H1 (cell line): Measurements from ENCODE around the gene NETO1. TPM values are rescaled to one million over a fixed set of nuclear protein-coding genes. Genes with fewer than 3 reads are reported as not detected.

Experiments
- CTCF ChIA-PET: fragments of 300-600 bp; sonication (Branson Sonifier 250); formaldehyde crosslinking; loops from one replicate; lab custom pipeline; 2021; ENCODE audit not compliant: partially characterized antibody; lab: Charles Lee
- POLR2A ChIA-PET: fragments of 300-600 bp; sonication (Branson Sonifier 250); formaldehyde crosslinking; loops from one replicate; lab custom pipeline; 2021; ENCODE audit warnings: inconsistent platforms; ENCODE audit not compliant: partially characterized antibody; lab: Charles Lee
- DNase-seq, 2 experiments: peaks; one replicate each; pipeline versions ENCODE4 v3.0.0 to v3.0.0-alpha.2; 2010 to 2022; ENCODE audit warnings: low spot score in 2 of 2, low read depth in 1 of 2, mixed read lengths in 1 of 2
- FAIRE-seq: peaks from 2 replicates; lab custom pipeline; 2011; peaks lifted over from hg19 to GRCh38; lab: Jason Lieb, UNC
- H2AFZ ChIP-seq: 2 replicates; pipeline ENCODE4 v1.8.1; 2012; ENCODE audit warnings: low read length, inconsistent platforms
- H2AK5ac ChIP-seq: 2 replicates; pipeline ENCODE4 v1.6.1; 2013; ENCODE audit warnings: low read depth, low read length
- H2BK120ac ChIP-seq: replicated peaks from 2 replicates; pipeline ENCODE3; 2013; ENCODE audit warnings: low read depth, low read length, inconsistent platforms
- H2BK12ac ChIP-seq: 2 replicates; pipeline ENCODE4 v1.6.1; 2013; ENCODE audit warnings: low read depth, low read length
- H2BK15ac ChIP-seq: 2 replicates; pipeline ENCODE4 v1.6.1; 2013; ENCODE audit warnings: low read length
- H2BK20ac ChIP-seq: 2 replicates; pipeline ENCODE4 v1.6.1; 2013; ENCODE audit warnings: low read length
- H2BK5ac ChIP-seq: 2 replicates; pipeline ENCODE4 v1.6.1; 2013; ENCODE audit warnings: low read depth, low read length
- H3K14ac ChIP-seq: 2 replicates; pipeline ENCODE4 v1.6.1; 2013; ENCODE audit warnings: inconsistent platforms; ENCODE audit not compliant: insufficient read length
- H3K18ac ChIP-seq: 2 replicates; pipeline ENCODE4 v1.6.1; 2013; ENCODE audit warnings: low read length; ENCODE audit errors: extremely low read depth
- H3K23ac ChIP-seq: 2 replicates; pipeline ENCODE4 v1.6.1; 2013; ENCODE audit warnings: inconsistent platforms; ENCODE audit not compliant: insufficient read length
- H3K23me2 ChIP-seq: 2 replicates; pipeline ENCODE4 v1.6.1; 2013; ENCODE audit warnings: low read depth, low read length
- H3K27ac ChIP-seq: 2 replicates; pipeline ENCODE4 v1.6.1; 2011; ENCODE audit warnings: low read depth, low read length, inconsistent platforms
- H3K27me3 ChIP-seq, 4 experiments: replicated peaks in 1 of 4; 1 replicate in 1 of 4; 2 replicates in 3 of 4; pipeline versions ENCODE4 v1.6.1 to v1.8.1; 2011 to 2013; ENCODE audit warnings: low read length in 3 of 4, mild to moderate bottlenecking in 3 of 4, inconsistent platforms in 2 of 4, mixed read lengths in 2 of 4, moderate library complexity in 1 of 4; ENCODE audit not compliant: control insufficient read depth in 3 of 4, insufficient read depth in 3 of 4; ENCODE audit errors: extremely low read depth in 1 of 4
- H3K36me3 ChIP-seq, 4 experiments: 2 replicates each; pipeline versions ENCODE4 v1.6.1 to v1.8.1; 2011 to 2013; ENCODE audit warnings: mild to moderate bottlenecking in 4 of 4, low read length in 3 of 4, moderate library complexity in 2 of 4, control low read depth in 1 of 4, inconsistent platforms in 1 of 4; ENCODE audit not compliant: insufficient read depth in 4 of 4, control insufficient read depth in 2 of 4
- H3K4ac ChIP-seq: replicated peaks from 2 replicates; pipeline ENCODE3; 2013; ENCODE audit warnings: low read length, low read depth, mixed read lengths, inconsistent platforms; ENCODE audit not compliant: insufficient read length
- H3K4me1 ChIP-seq, 4 experiments: replicated peaks in 1 of 4; 1 replicate in 1 of 4; 2 replicates in 3 of 4; pipeline versions ENCODE4 v1.6.1 to v1.8.1; 2011 to 2013; ENCODE audit warnings: low read length in 3 of 4, inconsistent platforms in 2 of 4, mixed read lengths in 1 of 4; ENCODE audit not compliant: insufficient read depth in 4 of 4, control insufficient read depth in 3 of 4
- H3K4me2 ChIP-seq, 2 experiments: 2 replicates each; pipeline versions ENCODE4 v1.6.1 to v1.8.1; 2011 to 2013; ENCODE audit warnings: low read depth in 2 of 2, low read length in 2 of 2, control low read depth in 1 of 2, inconsistent platforms in 1 of 2, mild to moderate bottlenecking in 1 of 2; ENCODE audit not compliant: insufficient read depth in 1 of 2
- H3K4me3 ChIP-seq, 4 experiments: fragments of 200-600, 300-600 bp in 1 of 4; sonication (generic), shearing (Covaris generic), sonication (Bioruptor Twin) in 1 of 4; 2 replicates each; pipeline versions ENCODE4 v1.5.1 to v1.8.1; 2011 to 2016; ENCODE audit warnings: low read length in 4 of 4, low read depth in 3 of 4, control low read depth in 2 of 4, inconsistent platforms in 2 of 4, mild to moderate bottlenecking in 2 of 4, mixed read lengths in 1 of 4, moderate library complexity in 1 of 4; ENCODE audit not compliant: insufficient read depth in 2 of 4; ENCODE audit errors: extremely low read depth in 1 of 4
- H3K56ac ChIP-seq: replicated peaks from 2 replicates; pipeline ENCODE3; 2013; ENCODE audit warnings: low read depth, mild to moderate bottlenecking, mixed read lengths, low read length, inconsistent platforms; ENCODE audit not compliant: insufficient read length
- H3K79me1 ChIP-seq: 2 replicates; pipeline ENCODE4 v1.6.1; 2013; ENCODE audit warnings: low read depth, low read length, control low read depth
- H3K79me2 ChIP-seq, 2 experiments: 2 replicates each; pipeline versions ENCODE4 v1.6.1 to v1.8.1; 2012 to 2013; ENCODE audit warnings: low read length in 2 of 2, mild to moderate bottlenecking in 2 of 2, inconsistent platforms in 1 of 2; ENCODE audit not compliant: insufficient read depth in 2 of 2, control insufficient read depth in 1 of 2
- H3K9ac ChIP-seq, 4 experiments: replicated peaks in 1 of 4; 1 replicate in 1 of 4; 2 replicates in 3 of 4; pipeline versions ENCODE4 v1.6.1 to v1.8.1; 2011 to 2013; ENCODE audit warnings: low read depth in 3 of 4, low read length in 3 of 4, control low read depth in 2 of 4, mild to moderate bottlenecking in 2 of 4, moderate library complexity in 2 of 4, inconsistent platforms in 1 of 4; ENCODE audit errors: extremely low read depth in 1 of 4
- H3K9me3 ChIP-seq, 2 experiments: 2 replicates each; pipeline versions ENCODE4 v1.6.1 to v1.8.1; 2012 to 2013; ENCODE audit warnings: mild to moderate bottlenecking in 2 of 2, moderate library complexity in 2 of 2, control low read depth in 1 of 2, inconsistent platforms in 1 of 2, low read depth in 1 of 2, low read length in 1 of 2, mixed read lengths in 1 of 2; ENCODE audit not compliant: insufficient read depth in 2 of 2
- H4K20me1 ChIP-seq, 2 experiments: replicated peaks in 1 of 2; 2 replicates each; pipeline versions ENCODE3 to v1.8.1; 2011 to 2013; ENCODE audit warnings: inconsistent platforms in 2 of 2, low read length in 2 of 2, mild to moderate bottlenecking in 1 of 2; ENCODE audit not compliant: insufficient read depth in 2 of 2, control insufficient read depth in 1 of 2
- H4K5ac ChIP-seq: 2 replicates; pipeline ENCODE4 v1.6.1; 2013; ENCODE audit warnings: low read length, low read depth, mixed read lengths, inconsistent platforms; ENCODE audit not compliant: insufficient read length
- H4K8ac ChIP-seq: 2 replicates; pipeline ENCODE4 v1.8.0; 2013; ENCODE audit warnings: mild to moderate bottlenecking, moderate library complexity, low read length, inconsistent platforms; ENCODE audit not compliant: insufficient read depth; ENCODE audit errors: extremely low read depth
- H4K91ac ChIP-seq: replicated peaks from 2 replicates; pipeline ENCODE3; 2013; ENCODE audit warnings: low read length, mixed read lengths, inconsistent platforms; ENCODE audit not compliant: insufficient read length
- JUN ChIP-seq: IDR thresholded peaks from 2 replicates; pipeline ENCODE4 v1.6.1; 2011; ENCODE audit warnings: low read depth, mild to moderate bottlenecking, improper control_type of control experiment, low read length
- JUND ChIP-seq: IDR thresholded peaks from 2 replicates; pipeline ENCODE4 v1.6.1; 2011; ENCODE audit warnings: mild to moderate bottlenecking, improper control_type of control experiment, low read length
- WGBS, 2 experiments: shearing (Covaris generic) in 1 of 2; methylation state at CpG; one replicate each; pipeline versions ENCODE4 v1.1.6 to v1.1.7; 2013 to 2015; ENCODE audit warnings: low lambda C conversion rate in 2 of 2, mixed read lengths in 2 of 2, inconsistent platforms in 1 of 2, low coverage in 1 of 2, missing lambda C conversion rate in 1 of 2; ENCODE audit not compliant: insufficient replicate concordance in 2 of 2, insufficient coverage in 1 of 2, insufficient read length in 1 of 2; ENCODE audit errors: extremely low coverage in 1 of 2, missing lambda C conversion rate in 1 of 2; 5-methylcytosine and 5-hydroxymethylcytosine counted together
- polyA plus RNA-seq, 7 experiments: library from polyadenylated mRNA; depleted of rRNA in 3 of 7; stranded (reverse) in 5 of 7; unstranded in 2 of 7; fragments of >200 nt in 5 of 7; fragments of 200-250 nt in 2 of 7; gene quantifications; 1 replicate in 5 of 7; 2 replicates in 1 of 7; 4 replicates in 1 of 7; pipeline versions ENCODE4 v1.2.1 to v1.2.3, GENCODE V29; 2011 to 2013; ENCODE audit warnings: missing spikeins in 2 of 7, mixed read lengths in 2 of 7
- total RNA-seq: library from RNA; stranded (reverse); fragmentation: NEBNext Ultra II Directional; extraction: Animal tissue kit (Norgen Biotek cat#: 25700); gene quantifications from 2 replicates; pipeline ENCODE4 v1.2.1, GENCODE V29; 2021

NETO1 gene
- total and polyA plus RNA-seq, 2 of the 8 experiments (the other 6 are each of a cell fraction or from before 2014, with no cell fraction given): 3.0 to 19.3 TPM

- H4K20me1 ChIP-seq: no peaks in the 10 kb centered on the region
- no peak overlapping the region for H2AFZ ChIP-seq
- no peak overlapping the region for H3K56ac ChIP-seq
- FAIRE-seq (no peak), DNase-seq (no peak)
- H4K5ac ChIP-seq: no peak overlapping the region
- no peaks in the 10 kb centered on the region for H3K79me1 ChIP-seq
- no peak overlapping the region for H3K4me3 ChIP-seq
- no peak overlapping the region for H3K18ac ChIP-seq
- no peak overlapping the region for H3K9ac ChIP-seq
- H3K27ac ChIP-seq: no peak overlapping the region
- H3K4me1 ChIP-seq: no peaks in the 10 kb centered on the region
- no peak overlapping the region for H2BK120ac ChIP-seq
- no peak overlapping the region for H4K91ac ChIP-seq
- H2AK5ac ChIP-seq: no peak overlapping the region
- no peaks in the 10 kb centered on the region for H3K36me3 ChIP-seq
- H3K4me2 ChIP-seq: no peak overlapping the region
- H2BK12ac ChIP-seq: no peak overlapping the region
- H3K79me2 ChIP-seq: no peaks in the 10 kb centered on the region
- H3K14ac ChIP-seq: no peak overlapping the region
- 86% methylated on average over 2 of the region's 2 CpGs; no CpG with 5 or more reads in 1 of the 2 experiments for WGBS, 2 experiments
- no peak overlapping the region for H2BK15ac ChIP-seq
- H3K4ac ChIP-seq: no peak overlapping the region
- H3K23ac ChIP-seq: no peak overlapping the region
- no peaks in the 10 kb centered on the region for H3K27me3 ChIP-seq
- H3K23me2 ChIP-seq: no peaks in the 10 kb centered on the region; the same call in 1 of the 2 replicates
- ChIA-PET POLR2A (no interaction called here), CTCF (interaction anchor here (1.0 kb wide), 1 partner anchor 10 kb away, joined by 4 read pairs; no protein-coding TSS in a partner anchor)
- H2BK5ac ChIP-seq: no peak overlapping the region
- no peaks in the 10 kb centered on the region for H3K9me3 ChIP-seq
- no peak overlapping the region for H4K8ac ChIP-seq
- no peak overlapping the region for H2BK20ac ChIP-seq
- TF ChIP-seq JUND (no peak), JUN (no peak)
These were observed 59.1 kb downstream of the NETO1 start for GRCh38 chr18:72808680-72809079.
